ENCODE measurements around the gene HCFC1. TPM values are rescaled to one million over a fixed set of nuclear protein-coding genes. Genes with fewer than 3 reads are reported as not detected.

The HCFC1 gene
- total RNA-seq, 1 experiment from 2014 or later, result 77.7 TPM

- TF ChIP-seq CTCF (IDR thresholded peaks at IDR 0.05; ENCODE audit: unreplicated experiment), result no peak
- no peak for DNase-seq
- Mint-ChIP-seq H3K4me1 (ENCODE audit: low read depth, unreplicated experiment) (peaks cover 23% of the 10 kb centered on the region), H3K27ac (ENCODE audit: unreplicated experiment) (no peak overlapping the region), H3K9me3 (ENCODE audit: low read depth, unreplicated experiment) (no peaks in the 10 kb centered on the region), H3K4me3 (ENCODE audit: low read depth, unreplicated experiment) (no peak overlapping the region), H3K27me3 (ENCODE audit: unreplicated experiment) (no peaks in the 10 kb centered on the region), H3K36me3 (ENCODE audit: insufficient read depth, unreplicated experiment) (peaks cover 39% of the 10 kb centered on the region)
- CTCF ChIA-PET, result no interaction called here
- no TSS peak for BruUV-seq (replicated peaks)
- intact Hi-C loops (cut with micrococcal nuclease; ENCODE audit: unreplicated experiment), result no loop called here
Measured at GRCh38 chrX:153964105-153964504, 7.5 kb downstream of the HCFC1 start.

GRCh38 chrX:153963546-153963945 lies 8.1 kb downstream of the HCFC1 start:
- peaks cover 39% of the 10 kb centered on the region for H3K36me3 Mint-ChIP-seq (ENCODE audit: insufficient read depth, unreplicated experiment)
- CTCF ChIA-PET, result no interaction called here

GRCh38 chrX:153961292-153961691 lies 10.3 kb downstream of the HCFC1 start:
- Mint-ChIP-seq H3K4me3 (ENCODE audit: low read depth, unreplicated experiment) (no peak overlapping the region), H3K9me3 (ENCODE audit: low read depth, unreplicated experiment) (no peaks in the 10 kb centered on the region), H3K4me1 (ENCODE audit: low read depth, unreplicated experiment) (peaks cover 6% of the 10 kb centered on the region), H3K27me3 (ENCODE audit: unreplicated experiment) (no peaks in the 10 kb centered on the region), H3K27ac (ENCODE audit: unreplicated experiment) (no peak overlapping the region), H3K36me3 (ENCODE audit: insufficient read depth, unreplicated experiment) (peaks cover 32% of the 10 kb centered on the region)
- DNase-seq, result no peak
- no peak for TF ChIP-seq CTCF (IDR thresholded peaks at IDR 0.05; ENCODE audit: unreplicated experiment)
- intact Hi-C loops (cut with micrococcal nuclease; ENCODE audit: unreplicated experiment), result no loop called here
- BruUV-seq (replicated peaks), result no TSS peak
- CTCF ChIA-PET, result no interaction called here

More at GRCh38 chrX:153963546-153963945, 8.1 kb downstream of the HCFC1 start:
- no TSS peak for BruUV-seq (replicated peaks)
- no peak overlapping the region for H3K4me3 Mint-ChIP-seq (ENCODE audit: low read depth, unreplicated experiment)
- H3K27me3 Mint-ChIP-seq (ENCODE audit: unreplicated experiment), result no peaks in the 10 kb centered on the region
- intact Hi-C loops (cut with micrococcal nuclease; ENCODE audit: unreplicated experiment), result no loop called here
- TF ChIP-seq CTCF (IDR thresholded peaks at IDR 0.05; ENCODE audit: unreplicated experiment), result no peak
- no peaks in the 10 kb centered on the region for H3K9me3 Mint-ChIP-seq (ENCODE audit: low read depth, unreplicated experiment)
- peaks cover 23% of the 10 kb centered on the region for H3K4me1 Mint-ChIP-seq (ENCODE audit: low read depth, unreplicated experiment)
- no peak overlapping the region for H3K27ac Mint-ChIP-seq (ENCODE audit: unreplicated experiment)
- DNase-seq, result no peak

GRCh38 chrX:153960786-153961185 lies 10.8 kb downstream of the HCFC1 start:
- Mint-ChIP-seq H3K9me3 (ENCODE audit: low read depth, unreplicated experiment) (no peaks in the 10 kb centered on the region), H3K4me1 (ENCODE audit: low read depth, unreplicated experiment) (peaks cover under 1% of the 10 kb centered on the region), H3K27ac (ENCODE audit: unreplicated experiment) (no peak overlapping the region), H3K4me3 (ENCODE audit: low read depth, unreplicated experiment) (no peak overlapping the region), H3K36me3 (ENCODE audit: insufficient read depth, unreplicated experiment) (peaks cover 32% of the 10 kb centered on the region), H3K27me3 (ENCODE audit: unreplicated experiment) (no peaks in the 10 kb centered on the region)
- DNase-seq, result no peak
- no peak for TF ChIP-seq CTCF (IDR thresholded peaks at IDR 0.05; ENCODE audit: unreplicated experiment)
- CTCF ChIA-PET, result no interaction called here
- intact Hi-C loops (cut with micrococcal nuclease; ENCODE audit: unreplicated experiment), result no loop called here
- BruUV-seq (replicated peaks), result no TSS peak
